Colonic mucosa (tissue), 4 donors: ENCODE measurements around the gene CYP46A1. TPM values are rescaled to one million over a fixed set of nuclear protein-coding genes. Genes with fewer than 3 reads are reported as not detected.

Experiments used
- DNase-seq: peaks from one replicate; pipeline ENCODE4 v3.0.0-alpha.2; 2020
- H3K27ac ChIP-seq: fragments of 200-600 bp; one replicate; pipeline ENCODE4 v1.8.0; 2021
- H3K27me3 ChIP-seq: fragments of 200-600 bp; one replicate; pipeline ENCODE4 v1.8.0; 2021
- H3K36me3 ChIP-seq: fragments of 200-600 bp; one replicate; pipeline ENCODE4 v1.8.0; 2021
- H3K4me1 ChIP-seq: fragments of 200-600 bp; one replicate; pipeline ENCODE4 v1.8.0; 2021; ENCODE audit warnings: mild to moderate bottlenecking
- H3K4me3 ChIP-seq: fragments of 200-600 bp; one replicate; pipeline ENCODE4 v1.8.0; 2021
- H3K9ac ChIP-seq, 2 donors: one replicate each; pipeline ENCODE4 v1.7.0; 2013; ENCODE audit warnings: control low read depth in 2 of 2, low read depth in 2 of 2, low read length in 2 of 2
- H3K9me3 ChIP-seq: fragments of 200-600 bp; one replicate; pipeline ENCODE4 v1.8.0; 2021
- CTCF ChIP-seq: fragments of 200-600 bp; IDR thresholded peaks from one replicate; pipeline ENCODE4 v1.8.0; 2022; ENCODE audit warnings: antibody characterized with exemption, mild to moderate bottlenecking
- intact Hi-C: fragments of 100-400 bp; cut with DNase I; formaldehyde crosslinking; loops from one replicate; pipeline ENCODE4 v1.14.1; 2022
- total RNA-seq, 2 donors: library from RNA; stranded (reverse); fragmentation: NEBNext Ultra II Directional in 1 of 2; extraction: Animal tissue kit (Norgen Biotek cat#: 25700) in 1 of 2; gene quantifications; one replicate each; pipeline ENCODE4 v1.2.1, GENCODE V29; 2021
- donor health status: healthy.
- donor health status: DM: no; HTN: no; CAD: no.
- donor health status: DM: no; HTN: no; CAD: no.

CYP46A1 gene
- total RNA-seq, 2 donors from 2014 or later: 0.05 to 0.25 TPM

GRCh38 chr14:99679996-99680395, 4.1 kb upstream of the CYP46A1 start:
- Histone ChIP-seq H3K4me1 (peaks cover 5% of the 10 kb centered on the region), H3K27ac (no peak overlapping the region), H3K27me3 (no peaks in the 10 kb centered on the region), H3K4me3 (no peak overlapping the region), H3K36me3 (no peaks in the 10 kb centered on the region), H3K9me3 (no peaks in the 10 kb centered on the region), H3K9ac (no peak overlapping the region)
- intact Hi-C loops: loop anchor here (5.0 kb wide), 1 partner anchor 207 kb away; no protein-coding TSS in a partner anchor
- no peak for DNase-seq
- no peak for TF ChIP-seq CTCF

- Histone ChIP-seq H3K27me3 (no peaks in the 10 kb centered on the region), H3K9ac (no peak overlapping the region), H3K4me3 (no peak overlapping the region), H3K9me3 (no peaks in the 10 kb centered on the region), H3K4me1 (peaks cover 5% of the 10 kb centered on the region), H3K27ac (no peak overlapping the region), H3K36me3 (no peaks in the 10 kb centered on the region)
- TF ChIP-seq CTCF: no peak
- no peak for DNase-seq
- intact Hi-C loops: loop anchor here (5.0 kb wide), 1 partner anchor 206 kb away; no protein-coding TSS in a partner anchor
Measured at GRCh38 chr14:99681101-99681831, 2.8 kb upstream of the CYP46A1 start.

GRCh38 chr14:99681832-99682148, 2.3 kb upstream of the CYP46A1 start:
- intact Hi-C loops: loop anchor here (5.0 kb wide), 1 partner anchor 206 kb away; no protein-coding TSS in a partner anchor

GRCh38 chr14:99682809-99683618, 1.1 kb upstream of the CYP46A1 start:
- intact Hi-C loops: loop anchor here (5.0 kb wide), 1 partner anchor 204 kb away; no protein-coding TSS in a partner anchor
- H3K27ac ChIP-seq: peak overlapping the region; percentile 51
- H3K27me3 ChIP-seq: no peaks in the 10 kb centered on the region
- no peaks in the 10 kb centered on the region for H3K36me3 ChIP-seq
- peak; percentile 92 for TF ChIP-seq CTCF
- peak; percentile 84 for DNase-seq
- no peaks in the 10 kb centered on the region for H3K9me3 ChIP-seq
- H3K9ac ChIP-seq: peak overlapping the region; percentile 48 to 84
- H3K4me3 ChIP-seq: peak overlapping the region; percentile 53
- peaks cover 5% of the 10 kb centered on the region for H3K4me1 ChIP-seq

More at GRCh38 chr14:99681832-99682148, 2.3 kb upstream of the CYP46A1 start:
- Histone ChIP-seq H3K27me3 (no peaks in the 10 kb centered on the region), H3K9ac (no peak overlapping the region), H3K4me1 (peaks cover 5% of the 10 kb centered on the region), H3K9me3 (no peaks in the 10 kb centered on the region), H3K4me3 (no peak overlapping the region), H3K27ac (no peak overlapping the region), H3K36me3 (no peaks in the 10 kb centered on the region)
- no peak for TF ChIP-seq CTCF
- DNase-seq: no peak

- Histone ChIP-seq H3K4me1 (peaks cover 5% of the 10 kb centered on the region), H3K27ac (no peak overlapping the region), H3K9me3 (no peaks in the 10 kb centered on the region), H3K27me3 (no peaks in the 10 kb centered on the region), H3K4me3 (peak overlapping the region; percentile 60), H3K36me3 (no peaks in the 10 kb centered on the region), H3K9ac (peak overlapping the region; percentile 12 to 63)
- intact Hi-C loops: loop anchor here (5.0 kb wide), 1 partner anchor 203 kb away; no protein-coding TSS in a partner anchor
- TF ChIP-seq CTCF: no peak
- DNase-seq: no peak
Measured at GRCh38 chr14:99684410-99684934, 374 bp downstream of the CYP46A1 start.
